RPMI8226 (cell line): ENCODE measurements around the gene BRD3OS.

Experiments used
- DNase-seq: peaks from one replicate; pipeline ENCODE4 v3.0.0-alpha.2; 2015

Gene BRD3OS

GRCh38 chr9:133989625-133990365 lies 35.5 kb upstream of the BRD3OS start:
- no peak for DNase-seq

- no peak for DNase-seq
Measured at GRCh38 chr9:133990366-133991213, 34.7 kb upstream of the BRD3OS start.

GRCh38 chr9:133991214-133991921 lies 33.9 kb upstream of the BRD3OS start:
- peak; percentile 39 for DNase-seq

- DNase-seq, result peak; percentile 89
Measured at GRCh38 chr9:133991964-133992779, 33.1 kb upstream of the BRD3OS start, which contains the start of gene VAV2. Gene VAV2 (minus strand): TSS chr9:133992324. CDS start chr9:133992278, 46 bp downstream.

- DNase-seq, result peak; percentile 88
Measured at GRCh38 chr9:133992780-133993634, 32.3 kb upstream of the BRD3OS start.

- no peak for DNase-seq
Measured at GRCh38 chr9:133993635-133994253, 31.5 kb upstream of the BRD3OS start.

GRCh38 chr9:133994353-133995011 lies 30.8 kb upstream of the BRD3OS start:
- DNase-seq, result peak; percentile 87

- peak; percentile 68 for DNase-seq
Measured at GRCh38 chr9:133995012-133995896, 30.0 kb upstream of the BRD3OS start.

GRCh38 chr9:133996531-133997520 lies 28.5 kb upstream of the BRD3OS start:
- DNase-seq, result no peak

- no peak for DNase-seq
Measured at GRCh38 chr9:133997584-133997983, 27.7 kb upstream of the BRD3OS start.

- DNase-seq, result no peak
Measured at GRCh38 chr9:133998915-133999595, 26.2 kb upstream of the BRD3OS start.

- DNase-seq, result no peak
Measured at GRCh38 chr9:133999851-134000265, 25.4 kb upstream of the BRD3OS start.

GRCh38 chr9:134002796-134003195 lies 22.5 kb upstream of the BRD3OS start:
- no peak for DNase-seq

GRCh38 chr9:134003237-134003636 lies 22.0 kb upstream of the BRD3OS start:
- DNase-seq, result no peak

GRCh38 chr9:134004131-134004873 lies 21.0 kb upstream of the BRD3OS start:
- no peak for DNase-seq

- DNase-seq, result no peak
Measured at GRCh38 chr9:134004881-134005280, 20.4 kb upstream of the BRD3OS start.

- DNase-seq, result no peak
Measured at GRCh38 chr9:134005381-134005780, 19.9 kb upstream of the BRD3OS start.
